Activated gamma-delta T cell treated with anti-CD3 and anti-CD28 coated beads, Interleukin-2, amount 50 U/mL, for 16 hours (primary cell): Measurements from ENCODE around the gene LSR.
"Not testable (repeated sequence)": the region's sequence is repeated elsewhere in the genome, so short reads cannot be mapped to it uniquely, and the experiment has no call there.

Experiments used
- DNase-seq: peaks from one replicate; pipeline ENCODE4 v3.0.0-alpha.2; 2020; ENCODE audit warnings: low read depth

LSR gene

GRCh38 chr19:35286101-35286500 is 37.3 kb downstream of the LSR start:
- DNase-seq: not testable (repeated sequence)

- DNase-seq: no peak
These were observed 38.9 kb downstream of the LSR start for GRCh38 chr19:35287713-35288112.

- DNase-seq: no peak
These were observed 39.5 kb downstream of the LSR start for GRCh38 chr19:35288331-35288730.

DNA sequence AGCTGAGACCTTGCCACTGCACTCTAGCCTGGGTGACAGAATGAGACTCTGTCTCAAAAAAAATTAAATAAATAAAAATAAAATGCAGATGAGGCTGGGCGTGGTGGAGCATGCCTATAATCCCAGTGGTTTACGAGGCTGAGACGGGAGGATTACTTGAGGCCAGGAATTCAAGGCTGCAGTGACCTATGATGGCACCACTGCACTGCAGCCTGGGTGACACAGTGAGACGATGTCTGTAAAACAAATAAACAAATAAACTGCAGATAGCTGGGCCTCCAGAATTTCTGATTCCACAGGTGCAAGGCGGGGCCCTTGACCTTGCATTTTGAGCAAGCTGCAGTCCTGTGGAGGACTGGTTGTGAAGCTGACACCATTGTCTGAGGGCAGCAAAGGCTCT is 40.1 kb downstream of the LSR start:
- DNase-seq: no peak

DNA sequence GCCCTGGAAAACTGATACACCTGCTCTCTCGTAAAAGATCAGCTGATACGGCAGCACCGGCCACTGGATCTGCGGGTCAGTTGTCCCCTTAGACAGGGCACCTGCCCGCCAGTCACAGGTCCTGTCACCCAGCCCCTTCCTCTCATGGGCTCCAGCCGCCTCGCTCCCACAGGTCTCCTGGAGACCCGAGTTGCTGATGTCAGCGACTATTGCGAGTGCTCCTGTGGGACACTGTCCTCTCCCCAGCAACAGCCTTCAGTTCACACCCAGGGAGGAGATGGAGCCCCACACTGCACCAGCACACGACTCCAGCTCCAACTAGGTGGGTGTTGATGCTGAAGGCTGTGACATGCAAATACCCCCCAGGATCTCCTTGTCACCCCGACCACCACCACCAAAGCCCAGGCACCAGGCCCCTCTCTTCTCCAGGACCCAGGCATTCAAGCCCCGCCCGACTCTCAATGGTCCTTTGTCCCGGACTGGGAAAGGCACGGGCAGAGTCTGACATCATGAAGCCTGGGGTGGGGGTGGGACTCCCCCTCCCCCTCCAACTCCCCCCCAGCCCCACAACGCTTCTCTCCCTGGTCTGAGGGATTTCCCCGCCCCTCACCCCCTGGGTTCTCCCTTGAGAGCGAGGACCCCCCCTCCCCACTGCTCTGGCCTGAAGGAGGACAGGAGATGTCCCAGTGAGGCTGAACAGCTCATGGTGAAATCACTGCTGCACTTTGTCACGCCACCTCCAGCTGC is 41.8 kb downstream of the LSR start:
- DNase-seq: no peak

- no peak for DNase-seq
These were observed 42.5 kb downstream of the LSR start for GRCh38 chr19:35291259-35291658.

GRCh38 chr19:35291916-35292315 is 43.1 kb downstream of the LSR start, which contains the start of gene MAG:
Gene MAG, plus strand, starts transcription at chr19:35292161. Its CDS starts 3,248 bp downstream, at chr19:35295409.
- no peak for DNase-seq

DNA sequence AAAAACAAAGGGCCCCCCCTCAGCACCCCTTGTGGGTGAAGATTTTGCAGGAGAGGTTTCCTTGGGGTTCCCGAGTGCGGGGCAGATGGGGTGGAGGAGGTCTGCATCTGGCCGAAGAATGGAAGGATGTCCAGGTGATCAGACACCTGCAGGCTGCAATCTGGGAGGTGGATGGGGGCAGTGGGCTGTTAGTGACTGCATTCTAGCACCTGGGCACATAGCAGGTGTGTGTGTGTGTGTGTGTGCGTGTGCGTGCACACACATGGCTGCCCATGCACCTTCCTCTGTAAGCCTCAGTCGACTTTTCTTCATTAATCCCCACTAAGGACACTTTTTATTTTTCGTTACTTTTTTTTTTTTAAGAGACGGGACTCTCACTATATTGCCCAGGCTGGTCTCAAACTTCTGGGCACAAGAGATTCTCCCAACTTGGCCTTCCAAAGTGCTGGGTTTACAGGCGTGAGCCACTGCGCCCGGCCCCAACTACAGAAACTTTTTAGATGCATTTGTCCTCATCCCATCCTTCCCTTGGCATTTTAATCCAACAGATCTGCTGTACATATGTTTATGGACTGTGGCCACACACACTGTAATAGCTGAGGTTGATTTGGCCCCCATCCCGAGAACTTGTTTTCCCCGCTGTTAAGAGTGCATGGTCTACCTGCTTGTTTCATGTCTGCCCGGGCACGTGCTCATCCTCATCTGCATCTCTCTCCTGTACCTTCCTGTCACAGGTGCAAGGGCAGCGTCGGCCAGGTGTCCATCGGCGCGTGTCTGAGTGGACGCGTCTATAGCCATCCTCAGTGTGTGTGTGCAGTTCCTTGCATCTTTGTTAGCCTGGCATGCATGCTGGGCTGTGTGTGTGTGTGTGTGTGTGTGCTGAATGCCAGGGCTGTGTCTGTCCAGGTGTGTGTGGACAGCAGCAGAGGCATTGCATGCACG is 43.9 kb downstream of the LSR start:
- DNase-seq: no peak

GRCh38 chr19:35293363-35293739 is 44.5 kb downstream of the LSR start:
- no peak for DNase-seq

GRCh38 chr19:35293808-35294207 is 45.0 kb downstream of the LSR start:
- DNase-seq: no peak

DNA sequence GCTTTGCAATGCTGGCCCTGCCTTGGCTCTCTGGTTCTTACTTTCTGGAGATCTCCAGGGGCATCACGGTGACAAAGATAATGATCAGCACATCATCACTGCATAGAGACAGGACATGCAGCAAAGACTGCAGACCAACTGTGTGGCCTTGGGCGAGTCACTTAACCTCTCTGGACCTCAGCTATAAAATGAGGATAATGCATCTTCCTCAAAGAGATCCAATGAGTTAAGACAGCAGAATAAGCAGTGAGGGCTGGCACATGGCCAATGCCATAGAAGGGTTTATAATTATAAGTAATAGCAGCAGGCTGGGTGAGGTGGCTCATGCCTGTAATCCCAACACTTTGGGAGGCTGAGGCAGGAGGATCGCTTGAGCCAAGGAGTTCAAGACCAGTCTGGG is 45.5 kb downstream of the LSR start:
- no peak for DNase-seq

DNA sequence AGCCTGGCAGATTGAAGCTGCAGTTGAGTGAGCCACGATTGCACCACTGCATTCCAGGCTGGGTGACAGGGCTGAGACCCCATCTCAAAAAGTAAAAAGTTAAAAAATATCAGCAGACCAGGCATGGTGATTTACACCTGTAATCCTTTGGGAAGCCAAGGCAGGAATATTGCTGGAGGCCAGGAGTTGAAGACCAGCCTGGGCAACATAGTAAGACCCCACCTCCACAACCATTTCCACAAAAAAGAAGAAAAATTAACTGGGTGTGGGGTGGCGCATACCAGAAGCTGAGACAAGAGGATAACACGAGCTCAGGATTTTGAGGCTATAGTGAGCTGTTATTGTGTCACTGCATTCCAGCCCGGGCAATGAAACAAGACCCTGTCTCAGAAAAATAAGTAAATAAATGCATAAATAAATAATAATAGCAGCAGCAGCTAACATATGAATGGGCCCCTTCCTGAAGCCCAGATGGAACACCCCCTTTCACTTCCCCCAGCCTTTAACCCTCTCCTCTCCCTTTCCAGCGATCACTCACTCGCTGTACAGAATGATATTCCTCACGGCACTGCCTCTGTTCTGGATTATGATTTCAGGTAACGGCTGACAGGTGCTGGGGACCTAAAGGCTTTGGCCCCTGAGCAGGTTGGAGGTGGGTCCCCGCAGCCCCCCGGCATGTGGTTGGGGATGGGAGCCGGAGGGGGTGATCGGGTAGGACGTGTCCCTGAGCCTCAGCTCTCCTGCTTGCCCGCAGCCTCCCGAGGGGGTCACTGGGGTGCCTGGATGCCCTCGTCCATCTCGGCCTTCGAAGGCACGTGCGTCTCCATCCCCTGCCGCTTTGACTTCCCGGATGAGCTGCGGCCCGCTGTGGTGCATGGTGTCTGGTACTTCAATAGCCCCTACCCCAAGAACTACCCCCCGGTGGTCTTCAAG is 46.3 kb downstream of the LSR start:
- no peak for DNase-seq

GRCh38 chr19:35295792-35296462 is 47.1 kb downstream of the LSR start:
- peak; percentile 14 for DNase-seq

GRCh38 chr19:35296644-35297514 is 48.1 kb downstream of the LSR start:
- no peak for DNase-seq

GRCh38 chr19:35297515-35297848 is 48.7 kb downstream of the LSR start:
- DNase-seq: no peak

- no peak for DNase-seq
These were observed 49.1 kb downstream of the LSR start for GRCh38 chr19:35297922-35298321.

DNA sequence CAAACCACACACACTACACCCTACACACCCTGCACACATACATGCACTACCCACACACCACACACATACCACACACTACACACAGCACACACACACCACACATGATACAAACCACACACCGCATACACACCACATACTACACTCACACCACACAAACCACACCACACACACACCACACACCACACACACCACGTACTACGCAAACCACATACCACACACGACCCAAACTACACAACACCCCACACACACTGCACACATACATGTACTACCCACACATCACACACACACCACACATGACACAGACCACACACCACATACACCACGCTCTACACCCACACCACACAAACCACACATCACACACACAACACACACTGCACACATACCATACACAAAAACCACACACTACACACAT is 49.8 kb downstream of the LSR start:
- no peak for DNase-seq

GRCh38 chr19:35299523-35300338 is 50.9 kb downstream of the LSR start:
- no peak for DNase-seq

DNA sequence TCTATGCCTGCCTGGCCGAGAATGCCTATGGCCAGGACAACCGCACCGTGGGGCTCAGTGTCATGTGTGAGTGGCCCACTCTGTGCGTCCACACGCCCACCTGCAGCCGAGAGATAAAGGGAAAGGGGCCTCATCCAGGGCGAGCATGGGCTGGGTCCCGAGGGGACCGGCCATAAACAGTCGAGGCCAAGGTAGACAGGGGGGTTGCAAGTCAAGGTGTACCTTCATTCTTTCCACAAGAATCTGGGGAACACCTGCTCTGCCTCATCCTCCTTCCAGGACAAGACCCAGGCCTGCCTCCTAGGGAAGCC is 51.5 kb downstream of the LSR start:
- DNase-seq: no peak

DNA sequence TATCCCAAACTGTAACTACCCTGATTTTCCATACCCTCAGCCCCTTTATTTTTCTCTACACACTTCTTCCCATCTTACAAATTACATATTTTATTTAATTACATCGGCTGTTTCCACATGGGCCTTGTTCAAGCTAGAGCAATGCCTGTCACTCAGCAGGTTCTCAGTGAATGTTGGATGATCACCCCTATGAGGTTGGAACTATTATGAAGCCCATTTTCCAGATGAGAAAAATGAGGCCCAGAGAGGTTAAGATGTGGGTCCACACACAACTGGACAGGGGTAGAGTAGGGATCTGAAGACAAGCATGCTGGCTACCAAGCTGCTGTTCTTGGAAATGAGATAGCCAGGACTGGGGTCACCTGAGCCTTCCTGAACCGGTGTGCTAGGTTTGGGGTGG is 53.2 kb downstream of the LSR start:
- no peak for DNase-seq
